HG03439 (cell line): ENCODE data around the gene CFAP91.

Experiments used
- ATAC-seq: cut with Tn5 transposase; IDR thresholded peaks from one replicate; pipeline ENCODE4 v1.9.1; 2021; ENCODE audit warnings: mild to moderate bottlenecking, moderate library complexity; ENCODE audit not compliant: unreplicated experiment

Gene CFAP91

GRCh38 chr3:119702530-119703527 lies at the start of gene CFAP91:
Gene CFAP91 (plus strand): TSS chr3:119703022. CDS start chr3:119703099, 77 bp downstream.
- peak; percentile 66 for ATAC-seq

GRCh38 chr3:119653876-119654275 lies 48.9 kb upstream of the CFAP91 start:
- no peak for ATAC-seq

- ATAC-seq, result no peak
Measured at GRCh38 chr3:119657887-119658702, 44.7 kb upstream of the CFAP91 start.

GRCh38 chr3:119658994-119659393 lies 43.8 kb upstream of the CFAP91 start:
- no peak for ATAC-seq

- no peak for ATAC-seq
Measured at GRCh38 chr3:119659606-119660291, 43.1 kb upstream of the CFAP91 start.

- ATAC-seq, result no peak
Measured at GRCh38 chr3:119660474-119661440, 42.1 kb upstream of the CFAP91 start, which contains the start of gene POPDC2. Gene POPDC2 (minus strand): TSS chr3:119660589. CDS start chr3:119660423, 166 bp downstream.

GRCh38 chr3:119662604-119663373 lies 40.0 kb upstream of the CFAP91 start:
- no peak for ATAC-seq

GRCh38 chr3:119663885-119664284 lies 38.9 kb upstream of the CFAP91 start:
- ATAC-seq, result no peak

GRCh38 chr3:119664370-119664769 lies 38.5 kb upstream of the CFAP91 start:
- ATAC-seq, result no peak

- ATAC-seq, result no peak
Measured at GRCh38 chr3:119664850-119665379, 37.9 kb upstream of the CFAP91 start.

- ATAC-seq, result no peak
Measured at GRCh38 chr3:119665954-119666559, 36.8 kb upstream of the CFAP91 start.

- ATAC-seq, result no peak
Measured at GRCh38 chr3:119669906-119670570, 32.8 kb upstream of the CFAP91 start.

GRCh38 chr3:119672776-119673175 lies 30.0 kb upstream of the CFAP91 start:
- ATAC-seq, result no peak

GRCh38 chr3:119673875-119674274 lies 28.9 kb upstream of the CFAP91 start:
- ATAC-seq, result no peak

- ATAC-seq, result no peak
Measured at GRCh38 chr3:119675188-119675874, 27.5 kb upstream of the CFAP91 start.

- ATAC-seq, result no peak
Measured at GRCh38 chr3:119676020-119676419, 26.8 kb upstream of the CFAP91 start.
